HepG2 (cell line): Measurements from ENCODE around the gene ZFAND3. TPM values are rescaled to one million over a fixed set of nuclear protein-coding genes. Genes with fewer than 3 reads are reported as not detected.

Experiments used
- AHR ChIP-seq: IDR thresholded peaks from 2 replicates; pipeline ENCODE4 v1.6.1; 2018; ENCODE audit warnings: missing genetic modification reagents, missing compliant biosample characterization
- CREB1 ChIP-seq, 2 experiments: fragments of 450-650 bp in 1 of 2; IDR thresholded peaks; 2 replicates each; pipeline ENCODE4 v1.6.1; 2016 to 2017; ENCODE audit warnings: control low read depth in 1 of 2, mild to moderate bottlenecking in 1 of 2, missing compliant biosample characterization in 1 of 2, missing genetic modification characterization in 1 of 2
- JUNB ChIP-seq: sonication (generic); formaldehyde crosslinking; IDR thresholded peaks from 2 replicates; pipeline ENCODE4 v1.8.0; 2022; ENCODE audit warnings: missing genetic modification reagents, mild to moderate bottlenecking, borderline replicate concordance
- RAD51 ChIP-seq: fragments of 450-650 bp; IDR thresholded peaks from 2 replicates; pipeline ENCODE4 v1.6.1; 2016; ENCODE audit warnings: borderline replicate concordance
- RFXANK ChIP-seq: IDR thresholded peaks from 2 replicates; pipeline ENCODE4 v1.6.1; 2016
- ZMYM3 ChIP-seq: sonication (generic); formaldehyde crosslinking; IDR thresholded peaks from 2 replicates; pipeline ENCODE4 v1.5.1; 2020; ENCODE audit warnings: mild to moderate bottlenecking, missing genetic modification reagents
- ZNF296 ChIP-seq: sonication (generic); formaldehyde crosslinking; conservative IDR thresholded peaks from 2 replicates; pipeline ENCODE4 v1.5.0; 2020; ENCODE audit warnings: mild to moderate bottlenecking, missing genetic modification reagents
- ZNF567 ChIP-seq: sonication (generic); formaldehyde crosslinking; IDR thresholded peaks from 2 replicates; pipeline ENCODE4 v1.8.1; 2023; ENCODE audit warnings: mild to moderate bottlenecking, missing genetic modification reagents, borderline replicate concordance
- ZNF879 ChIP-seq: sonication (generic); formaldehyde crosslinking; IDR thresholded peaks from 2 replicates; pipeline ENCODE4 v1.8.1; 2023; ENCODE audit warnings: missing genetic modification reagents
- polyA plus RNA-seq, 8 experiments: library from polyadenylated mRNA; depleted of rRNA in 3 of 8; stranded (reverse) in 7 of 8; unstranded in 1 of 8; fragments of >200 nt; fragmentation: Illumina TruSeq in 4 of 8; extraction: Trizol in 4 of 8; gene quantifications; 2 replicates each; pipeline versions ENCODE4 v1.2.1 to v1.2.3, GENCODE V29; 2011 to 2016; ENCODE audit warnings: low read depth in 4 of 8, missing spikeins in 1 of 8, mixed read lengths in 1 of 8; ENCODE audit not compliant: insufficient read depth in 1 of 8
- total RNA-seq, 5 experiments: library from RNA; depleted of rRNA; stranded (reverse); fragments of >200 nt; fragmentation: Illumina TruSeq; extraction: Trizol; gene quantifications; 2 replicates each; pipeline ENCODE4 v1.2.3, GENCODE V29; 2016; ENCODE audit warnings: low read depth in 1 of 5
- TF ChIP-seq, protein P1 (sequence below): IDR thresholded peaks from 2 replicates; pipeline ENCODE4 v1.6.1; 2016; ENCODE audit warnings: low read depth, missing genetic modification reagents, missing compliant biosample characterization
- TF ChIP-seq, protein P2 (sequence below): sonication (generic); formaldehyde crosslinking; IDR thresholded peaks from 2 replicates; pipeline ENCODE4 v1.4.0; 2020; ENCODE audit warnings: low read depth, mild to moderate bottlenecking, missing genetic modification reagents
- TF ChIP-seq, protein P3 (sequence below): sonication (generic); formaldehyde crosslinking; IDR thresholded peaks from 2 replicates; pipeline ENCODE4 v1.5.1; 2020; ENCODE audit warnings: missing genetic modification reagents, mild to moderate bottlenecking, borderline replicate concordance
- TF ChIP-seq, protein P4 (sequence below): sonication (generic); formaldehyde crosslinking; IDR thresholded peaks from 2 replicates; pipeline ENCODE4 v1.5.1; 2020; ENCODE audit warnings: missing genetic modification reagents, mild to moderate bottlenecking, borderline replicate concordance
- TF ChIP-seq, protein P5 (sequence below): sonication (generic); formaldehyde crosslinking; IDR thresholded peaks from 2 replicates; pipeline ENCODE4 v1.4.0; 2020; ENCODE audit warnings: missing genetic modification reagents
- TF ChIP-seq, protein P6 (sequence below): sonication (generic); formaldehyde crosslinking; IDR thresholded peaks from 2 replicates; pipeline ENCODE4 v1.5.0; 2020; ENCODE audit warnings: missing genetic modification reagents, mild to moderate bottlenecking, borderline replicate concordance

The ZFAND3 gene
- total and polyA plus RNA-seq, 2 of the 13 experiments (the other 11 are each of a cell fraction or from before 2014, with no cell fraction given) = 16.4 to 17.1 TPM

DNA sequence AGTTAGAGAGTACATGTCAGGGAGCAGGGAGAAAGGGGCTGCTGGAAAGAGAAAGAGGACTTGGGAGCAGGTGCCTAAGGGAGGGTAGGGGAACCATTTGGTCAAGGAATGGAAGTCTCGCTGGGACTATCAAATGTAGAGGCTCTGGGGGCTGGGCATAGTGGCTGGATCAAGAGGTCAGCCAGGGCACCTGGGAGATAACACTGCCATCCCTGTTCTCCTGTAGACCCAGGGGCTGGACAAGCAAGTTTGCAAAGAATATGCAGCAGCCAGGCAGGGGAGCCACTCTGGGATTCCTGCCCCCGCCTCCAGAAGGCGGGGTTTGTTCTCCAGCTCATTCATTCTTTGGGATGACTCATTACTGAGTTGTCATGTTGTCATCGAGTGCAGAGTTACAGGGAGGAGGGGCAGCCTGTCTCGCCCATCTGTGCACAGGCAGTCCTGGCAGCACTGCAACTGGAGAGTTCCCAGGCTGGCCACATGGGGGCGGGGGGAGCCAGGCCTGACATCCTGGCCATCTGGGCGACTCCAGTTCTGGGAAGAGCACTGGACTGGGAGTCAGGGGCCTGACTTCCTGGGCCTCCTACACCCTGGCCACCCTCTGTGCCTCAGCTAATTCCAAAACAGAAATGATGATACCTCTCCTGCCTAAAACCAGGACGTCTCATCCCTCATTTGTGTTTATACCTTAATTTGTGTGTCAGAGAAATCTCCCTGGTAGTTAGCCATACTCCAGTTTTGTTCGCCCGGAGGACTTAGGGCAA, 28.2 kb upstream of the ZFAND3 start (continued):
- TF ChIP-seq, protein P1, sequence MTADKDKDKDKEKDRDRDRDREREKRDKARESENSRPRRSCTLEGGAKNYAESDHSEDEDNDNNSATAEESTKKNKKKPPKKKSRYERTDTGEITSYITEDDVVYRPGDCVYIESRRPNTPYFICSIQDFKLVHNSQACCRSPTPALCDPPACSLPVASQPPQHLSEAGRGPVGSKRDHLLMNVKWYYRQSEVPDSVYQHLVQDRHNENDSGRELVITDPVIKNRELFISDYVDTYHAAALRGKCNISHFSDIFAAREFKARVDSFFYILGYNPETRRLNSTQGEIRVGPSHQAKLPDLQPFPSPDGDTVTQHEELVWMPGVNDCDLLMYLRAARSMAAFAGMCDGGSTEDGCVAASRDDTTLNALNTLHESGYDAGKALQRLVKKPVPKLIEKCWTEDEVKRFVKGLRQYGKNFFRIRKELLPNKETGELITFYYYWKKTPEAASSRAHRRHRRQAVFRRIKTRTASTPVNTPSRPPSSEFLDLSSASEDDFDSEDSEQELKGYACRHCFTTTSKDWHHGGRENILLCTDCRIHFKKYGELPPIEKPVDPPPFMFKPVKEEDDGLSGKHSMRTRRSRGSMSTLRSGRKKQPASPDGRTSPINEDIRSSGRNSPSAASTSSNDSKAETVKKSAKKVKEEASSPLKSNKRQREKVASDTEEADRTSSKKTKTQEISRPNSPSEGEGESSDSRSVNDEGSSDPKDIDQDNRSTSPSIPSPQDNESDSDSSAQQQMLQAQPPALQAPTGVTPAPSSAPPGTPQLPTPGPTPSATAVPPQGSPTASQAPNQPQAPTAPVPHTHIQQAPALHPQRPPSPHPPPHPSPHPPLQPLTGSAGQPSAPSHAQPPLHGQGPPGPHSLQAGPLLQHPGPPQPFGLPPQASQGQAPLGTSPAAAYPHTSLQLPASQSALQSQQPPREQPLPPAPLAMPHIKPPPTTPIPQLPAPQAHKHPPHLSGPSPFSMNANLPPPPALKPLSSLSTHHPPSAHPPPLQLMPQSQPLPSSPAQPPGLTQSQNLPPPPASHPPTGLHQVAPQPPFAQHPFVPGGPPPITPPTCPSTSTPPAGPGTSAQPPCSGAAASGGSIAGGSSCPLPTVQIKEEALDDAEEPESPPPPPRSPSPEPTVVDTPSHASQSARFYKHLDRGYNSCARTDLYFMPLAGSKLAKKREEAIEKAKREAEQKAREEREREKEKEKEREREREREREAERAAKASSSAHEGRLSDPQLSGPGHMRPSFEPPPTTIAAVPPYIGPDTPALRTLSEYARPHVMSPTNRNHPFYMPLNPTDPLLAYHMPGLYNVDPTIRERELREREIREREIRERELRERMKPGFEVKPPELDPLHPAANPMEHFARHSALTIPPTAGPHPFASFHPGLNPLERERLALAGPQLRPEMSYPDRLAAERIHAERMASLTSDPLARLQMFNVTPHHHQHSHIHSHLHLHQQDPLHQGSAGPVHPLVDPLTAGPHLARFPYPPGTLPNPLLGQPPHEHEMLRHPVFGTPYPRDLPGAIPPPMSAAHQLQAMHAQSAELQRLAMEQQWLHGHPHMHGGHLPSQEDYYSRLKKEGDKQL = peak; percentile 49; the same call in 1 of the 2 replicates
- TF ChIP-seq CREB1 (IDR thresholded peaks at IDR 0.05) (peak; percentile 81), CREB1 (CRISPR knock-in tag; IDR thresholded peaks at IDR 0.05) (no peak), AHR (0 out of 2 replicates have a peak, but pooled peaks have one; percentile 67), ZNF567 (CRISPR knock-in tag) (no peak), ZMYM3 (CRISPR knock-in tag) (peak; percentile 97), JUNB (CRISPR knock-in tag) (peak; percentile 85; the same call in 1 of the 2 replicates), ZNF879 (CRISPR knock-in tag) (no peak), ZNF296 (CRISPR knock-in tag) (no peak), RAD51 (no peak), RFXANK (CRISPR knock-in tag) (peak; percentile 84; the same call in 1 of the 2 replicates)
- TF ChIP-seq, protein P2, sequence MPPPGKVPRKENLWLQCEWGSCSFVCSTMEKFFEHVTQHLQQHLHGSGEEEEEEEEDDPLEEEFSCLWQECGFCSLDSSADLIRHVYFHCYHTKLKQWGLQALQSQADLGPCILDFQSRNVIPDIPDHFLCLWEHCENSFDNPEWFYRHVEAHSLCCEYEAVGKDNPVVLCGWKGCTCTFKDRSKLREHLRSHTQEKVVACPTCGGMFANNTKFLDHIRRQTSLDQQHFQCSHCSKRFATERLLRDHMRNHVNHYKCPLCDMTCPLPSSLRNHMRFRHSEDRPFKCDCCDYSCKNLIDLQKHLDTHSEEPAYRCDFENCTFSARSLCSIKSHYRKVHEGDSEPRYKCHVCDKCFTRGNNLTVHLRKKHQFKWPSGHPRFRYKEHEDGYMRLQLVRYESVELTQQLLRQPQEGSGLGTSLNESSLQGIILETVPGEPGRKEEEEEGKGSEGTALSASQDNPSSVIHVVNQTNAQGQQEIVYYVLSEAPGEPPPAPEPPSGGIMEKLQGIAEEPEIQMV (CRISPR knock-in tag) = no peak
- TF ChIP-seq, protein P3, sequence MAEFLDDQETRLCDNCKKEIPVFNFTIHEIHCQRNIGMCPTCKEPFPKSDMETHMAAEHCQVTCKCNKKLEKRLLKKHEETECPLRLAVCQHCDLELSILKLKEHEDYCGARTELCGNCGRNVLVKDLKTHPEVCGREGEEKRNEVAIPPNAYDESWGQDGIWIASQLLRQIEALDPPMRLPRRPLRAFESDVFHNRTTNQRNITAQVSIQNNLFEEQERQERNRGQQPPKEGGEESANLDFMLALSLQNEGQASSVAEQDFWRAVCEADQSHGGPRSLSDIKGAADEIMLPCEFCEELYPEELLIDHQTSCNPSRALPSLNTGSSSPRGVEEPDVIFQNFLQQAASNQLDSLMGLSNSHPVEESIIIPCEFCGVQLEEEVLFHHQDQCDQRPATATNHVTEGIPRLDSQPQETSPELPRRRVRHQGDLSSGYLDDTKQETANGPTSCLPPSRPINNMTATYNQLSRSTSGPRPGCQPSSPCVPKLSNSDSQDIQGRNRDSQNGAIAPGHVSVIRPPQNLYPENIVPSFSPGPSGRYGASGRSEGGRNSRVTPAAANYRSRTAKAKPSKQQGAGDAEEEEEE (CRISPR knock-in tag) = peak; percentile 57; the same call in 1 of the 2 replicates
- TF ChIP-seq, protein P4, sequence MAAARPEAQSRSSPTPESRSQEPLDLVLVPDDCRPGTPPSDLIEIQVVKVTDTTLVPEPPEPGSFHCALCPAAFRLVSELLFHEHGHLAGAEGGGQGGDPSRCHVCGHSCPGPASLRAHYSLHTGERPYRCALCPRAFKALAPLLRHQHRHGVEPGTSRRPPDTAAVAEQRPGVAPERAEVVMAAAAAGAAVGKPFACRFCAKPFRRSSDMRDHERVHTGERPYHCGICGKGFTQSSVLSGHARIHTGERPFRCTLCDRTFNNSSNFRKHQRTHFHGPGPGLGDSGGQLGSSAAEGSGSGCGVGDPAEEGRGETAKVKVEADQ (CRISPR knock-in tag) = no peak
- TF ChIP-seq, protein P5, sequence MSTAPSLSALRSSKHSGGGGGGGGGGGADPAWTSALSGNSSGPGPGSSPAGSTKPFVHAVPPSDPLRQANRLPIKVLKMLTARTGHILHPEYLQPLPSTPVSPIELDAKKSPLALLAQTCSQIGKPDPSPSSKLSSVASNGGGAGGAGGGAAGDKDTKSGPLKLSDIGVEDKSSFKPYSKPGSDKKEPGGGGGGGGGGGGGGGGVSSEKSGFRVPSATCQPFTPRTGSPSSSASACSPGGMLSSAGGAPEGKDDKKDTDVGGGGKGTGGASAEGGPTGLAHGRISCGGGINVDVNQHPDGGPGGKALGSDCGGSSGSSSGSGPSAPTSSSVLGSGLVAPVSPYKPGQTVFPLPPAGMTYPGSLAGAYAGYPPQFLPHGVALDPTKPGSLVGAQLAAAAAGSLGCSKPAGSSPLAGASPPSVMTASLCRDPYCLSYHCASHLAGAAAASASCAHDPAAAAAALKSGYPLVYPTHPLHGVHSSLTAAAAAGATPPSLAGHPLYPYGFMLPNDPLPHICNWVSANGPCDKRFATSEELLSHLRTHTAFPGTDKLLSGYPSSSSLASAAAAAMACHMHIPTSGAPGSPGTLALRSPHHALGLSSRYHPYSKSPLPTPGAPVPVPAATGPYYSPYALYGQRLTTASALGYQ (CRISPR knock-in tag) = peak; percentile 53; the same call in 1 of the 2 replicates
- TF ChIP-seq, protein P6, sequence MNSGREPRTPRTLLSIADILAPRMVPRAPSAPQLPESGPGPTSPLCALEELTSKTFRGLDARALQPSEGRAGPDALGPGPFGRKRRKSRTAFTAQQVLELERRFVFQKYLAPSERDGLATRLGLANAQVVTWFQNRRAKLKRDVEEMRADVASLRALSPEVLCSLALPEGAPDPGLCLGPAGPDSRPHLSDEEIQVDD (CRISPR knock-in tag) = no peak
